Measurements from ENCODE around the gene GFAP.
"Not testable (repeated sequence)": the region's sequence is repeated elsewhere in the genome, so short reads cannot be mapped to it uniquely, and the experiment has no call there.

Gene GFAP

DNA sequence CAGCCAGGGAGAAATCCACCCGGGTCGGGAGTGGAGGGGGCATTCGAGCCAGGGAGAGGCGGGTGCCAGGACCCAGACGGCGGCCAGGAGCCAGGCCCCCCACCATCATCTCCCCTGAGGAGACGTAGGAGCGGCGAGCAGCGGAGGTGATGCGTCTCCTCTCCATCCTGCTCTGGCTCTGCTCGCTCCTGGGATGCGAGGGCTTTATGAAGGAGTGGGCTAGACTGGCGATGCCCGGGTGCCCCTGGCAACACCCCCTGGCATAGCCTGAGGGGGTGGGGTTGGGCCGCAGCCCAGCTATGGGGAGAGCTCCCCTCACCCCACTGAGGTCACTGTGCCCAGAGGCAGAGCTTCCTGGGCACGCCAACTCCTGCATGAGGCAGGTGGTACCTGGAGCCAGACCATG, at the start of gene GFAP:
Gene GFAP (minus strand): TSS at position 180 of the 406 bp plus-strand sequence. CDS start 14 bp downstream, at position 166.
- no peak for DNase-seq

DNA sequence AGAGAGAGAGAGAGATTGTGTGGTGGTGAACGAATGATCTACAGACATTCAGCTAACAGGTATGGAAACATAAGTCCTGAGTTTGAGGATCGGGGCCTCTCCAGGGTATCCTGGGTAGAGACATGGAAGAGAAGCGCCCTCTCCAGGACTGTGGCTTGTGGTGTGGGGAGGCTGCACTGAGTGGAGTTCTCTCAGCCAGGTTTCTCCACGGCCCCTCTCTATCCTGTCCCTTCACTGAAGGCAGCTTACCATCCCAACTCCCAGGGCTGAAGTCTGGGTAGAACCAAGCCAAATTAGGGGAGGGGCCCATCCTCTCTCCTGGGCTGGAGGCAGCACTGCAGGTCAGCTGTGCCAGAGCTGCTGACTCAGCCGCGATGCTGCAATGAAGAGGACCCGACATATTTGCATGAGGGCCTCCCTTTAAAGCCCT, 46.6 kb upstream of the GFAP start:
- DNase-seq, result no peak

DNA sequence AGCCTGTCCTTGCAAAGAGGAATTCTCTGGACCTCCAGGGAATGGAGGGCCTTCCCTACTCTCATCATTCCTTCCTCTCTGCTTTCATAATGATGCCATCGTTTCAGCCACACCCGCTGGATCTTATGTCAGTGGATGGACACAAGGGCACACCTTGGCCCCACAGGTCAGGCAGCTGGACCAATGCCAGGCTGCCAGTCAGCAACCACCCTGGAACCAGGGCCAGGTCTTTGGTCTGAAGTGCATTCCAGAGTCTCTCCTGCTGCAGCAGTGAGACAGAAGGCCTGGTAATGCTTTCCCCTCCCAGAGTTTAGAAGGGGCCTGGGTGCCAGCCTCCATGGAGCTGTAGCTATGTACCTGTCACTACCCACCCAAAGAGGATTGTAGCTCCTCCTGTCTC, 45.4 kb upstream of the GFAP start:
- no peak for DNase-seq

DNA sequence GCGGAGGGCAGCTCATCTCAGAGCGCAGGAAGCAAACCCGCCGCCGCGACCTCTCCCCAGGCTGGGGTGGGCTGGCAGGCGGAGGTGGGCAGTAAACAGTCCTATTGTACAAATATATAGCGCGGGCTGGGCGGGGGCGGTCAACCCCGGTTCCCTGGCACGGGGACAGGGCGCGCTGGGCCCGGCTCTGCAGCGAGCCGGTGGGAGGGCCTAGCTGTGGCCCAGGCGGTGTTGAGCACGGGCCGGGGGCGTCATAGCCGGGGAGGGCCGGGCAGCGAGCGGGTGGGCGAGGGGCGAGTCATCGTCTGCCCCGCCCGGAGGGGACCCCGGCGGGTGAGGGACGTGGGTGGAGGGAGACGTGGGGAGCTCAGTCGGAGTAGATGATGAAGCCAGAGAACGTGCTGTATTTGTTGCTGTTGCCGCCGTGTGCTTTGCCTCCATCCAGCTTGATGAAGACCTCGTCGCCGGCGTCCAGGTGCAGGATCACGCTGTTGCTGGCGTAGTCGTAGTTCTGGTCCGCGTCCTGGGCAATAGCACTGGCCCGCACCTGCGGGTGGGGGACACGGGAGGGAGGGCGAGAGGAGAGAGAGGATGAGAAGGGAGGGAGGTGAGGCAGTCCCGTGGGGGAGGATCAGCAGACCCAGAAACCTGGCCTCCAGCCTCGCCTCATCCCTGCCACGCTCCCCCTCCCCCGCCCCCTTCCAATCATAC, 44.7 kb upstream of the GFAP start:
- DNase-seq, result no peak

- peak in 1 of 2 experiments; percentile 18 for DNase-seq
Observed at GRCh38 chr17:44956998-44957981, 42.0 kb upstream of the GFAP start.

DNA sequence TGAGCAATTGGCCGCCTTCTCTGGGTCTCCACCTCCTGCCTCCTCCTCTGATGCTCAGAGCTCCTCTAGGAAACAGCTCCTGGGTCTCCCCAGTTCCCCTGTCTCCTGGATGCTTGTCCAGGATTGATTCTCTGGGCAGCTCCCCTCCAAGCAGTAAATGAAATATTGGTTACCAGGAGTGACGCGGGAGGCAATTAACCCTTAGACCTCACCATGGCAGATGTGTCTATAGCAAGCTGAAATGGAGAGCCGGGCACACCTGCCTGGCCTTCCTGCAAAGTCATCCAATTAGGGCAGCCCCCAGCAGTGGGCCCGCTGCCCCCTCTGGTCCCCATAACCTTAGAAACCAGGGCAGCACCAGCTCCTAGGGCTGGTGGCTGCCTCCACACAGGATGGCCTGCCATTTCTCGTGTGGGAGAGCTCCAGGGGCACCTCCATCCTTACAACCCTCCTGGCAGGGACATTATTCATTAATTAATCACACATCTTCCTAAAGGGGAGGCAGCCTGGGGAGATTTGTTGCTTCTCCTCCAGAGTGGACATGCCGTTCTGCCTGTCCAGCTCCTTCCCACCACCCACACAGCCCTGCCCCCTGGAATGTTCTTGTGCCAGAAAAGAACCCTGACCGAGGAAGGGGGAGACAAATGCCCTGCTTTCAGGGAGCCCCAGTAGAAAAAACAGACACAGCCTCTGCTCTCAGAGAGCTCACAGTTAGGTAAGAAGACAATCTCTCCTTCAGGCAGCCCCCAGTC, 40.5 kb upstream of the GFAP start:
- peak; percentile 21 to 23 for DNase-seq

GRCh38 chr17:44952946-44953475, 37.7 kb upstream of the GFAP start:
- DNase-seq, result no peak

DNA sequence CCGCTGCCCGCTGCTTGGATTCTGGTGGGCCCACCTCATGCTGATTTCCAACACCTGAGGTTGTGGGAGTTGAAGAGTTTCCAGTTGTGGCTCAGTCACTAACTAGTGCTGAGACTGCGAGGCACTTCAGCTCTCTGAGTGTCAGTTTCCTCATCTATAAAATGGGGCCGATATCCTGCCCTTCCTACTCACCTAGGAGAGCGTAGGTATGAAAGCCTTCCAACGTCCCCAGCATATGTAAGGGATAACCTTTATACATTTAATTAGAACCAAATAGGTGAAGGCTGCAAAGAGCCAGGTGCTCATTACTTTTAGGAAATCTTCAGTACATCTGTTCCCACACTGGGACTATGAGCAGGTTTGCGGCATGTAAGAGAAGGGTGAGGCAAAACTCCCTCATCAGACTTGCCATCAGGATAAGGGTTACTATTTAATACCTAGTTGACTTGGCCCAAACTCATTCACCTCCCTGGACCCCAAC, 33.1 kb upstream of the GFAP start:
- DNase-seq, result no peak

DNA sequence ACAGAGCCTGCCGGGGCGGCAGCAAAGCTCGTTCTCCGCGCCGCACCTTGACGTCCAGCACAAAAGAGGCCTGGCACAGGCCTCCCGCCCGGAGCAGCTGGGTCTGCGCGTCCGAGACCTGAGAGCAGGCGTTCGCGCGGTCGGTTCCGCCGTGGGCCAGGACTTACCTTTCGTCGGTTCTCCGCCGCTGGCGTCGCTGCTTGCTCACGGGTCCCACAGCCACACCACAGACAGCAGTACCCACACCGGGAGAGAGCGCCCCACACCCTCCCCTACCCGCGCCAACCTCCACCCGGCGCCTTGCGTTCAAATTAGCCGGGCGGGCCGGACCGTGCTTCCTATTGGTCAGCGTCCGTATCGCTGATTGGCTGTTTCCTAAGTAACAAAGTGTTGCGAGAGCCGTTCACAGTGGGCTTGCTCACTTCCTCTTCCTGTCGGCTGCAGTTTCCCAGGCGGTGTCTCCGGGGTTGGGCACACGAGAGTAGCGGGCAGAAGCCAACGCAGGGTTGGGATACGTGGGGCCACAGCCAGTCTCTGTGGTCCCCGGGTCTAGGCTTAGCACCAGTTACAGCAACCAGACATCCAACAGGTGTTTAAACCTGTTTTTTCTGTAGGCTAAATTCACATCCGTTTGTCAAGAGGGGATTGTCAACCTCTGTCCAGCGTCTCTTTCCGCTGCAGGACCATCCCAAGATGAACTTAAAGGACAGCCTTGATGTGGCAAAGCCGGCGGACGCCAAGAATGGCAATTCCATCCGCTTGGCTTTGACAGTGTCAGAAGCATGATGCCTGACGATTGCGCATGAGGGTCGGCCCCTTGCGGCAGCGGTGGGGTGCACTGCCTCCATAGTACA, 32.4 kb upstream of the GFAP start, which contains the start of gene KIF18B:
Gene KIF18B (minus strand): TSS at position 313 of the 854 bp plus-strand sequence. CDS start 11,429 bp downstream, outside the sequence.
- peak; percentile 97 to 98 for DNase-seq

DNA sequence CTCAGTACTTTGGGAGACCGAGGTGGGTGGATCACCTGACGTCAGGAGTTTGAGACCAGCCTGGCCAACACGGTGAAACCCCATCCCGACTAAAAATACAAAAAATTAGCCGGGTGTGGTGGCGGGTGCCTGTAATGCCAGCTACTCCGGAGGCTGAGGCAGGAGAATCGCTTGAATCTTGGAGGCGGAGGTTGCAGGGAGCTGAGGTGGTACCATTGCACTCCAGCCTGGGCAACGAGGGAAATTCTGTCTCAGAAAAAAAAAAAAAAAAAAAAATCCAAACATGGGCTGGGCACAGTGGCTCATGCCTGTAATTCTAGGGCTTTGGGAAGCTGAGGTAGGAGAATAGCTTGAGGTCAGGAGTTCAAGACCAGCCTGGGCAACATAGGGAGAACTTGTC, 30.4 kb upstream of the GFAP start:
- not testable (repeated sequence) for DNase-seq

DNA sequence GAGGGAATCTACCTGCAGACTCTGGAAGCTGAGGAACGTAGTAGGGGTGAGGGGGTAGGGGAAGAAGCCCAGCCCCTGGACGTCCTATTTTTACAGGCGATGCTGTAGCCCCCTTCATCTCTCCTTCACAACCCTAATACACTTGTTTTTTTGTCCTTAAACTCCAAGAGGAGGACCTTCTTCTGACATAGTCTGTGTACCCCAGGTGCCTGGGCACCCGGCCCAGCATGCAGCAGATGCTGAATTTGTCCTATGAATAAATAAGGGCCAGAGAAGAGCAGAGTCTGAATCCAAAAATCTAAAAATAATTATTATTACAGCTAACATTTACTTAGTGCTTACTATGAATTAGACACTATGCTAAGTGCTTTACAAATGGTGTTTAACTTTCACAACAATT, 27.2 kb upstream of the GFAP start:
- no peak for DNase-seq

- DNase-seq, result no peak
Observed at GRCh38 chr17:44941712-44942331, 26.5 kb upstream of the GFAP start.

DNA sequence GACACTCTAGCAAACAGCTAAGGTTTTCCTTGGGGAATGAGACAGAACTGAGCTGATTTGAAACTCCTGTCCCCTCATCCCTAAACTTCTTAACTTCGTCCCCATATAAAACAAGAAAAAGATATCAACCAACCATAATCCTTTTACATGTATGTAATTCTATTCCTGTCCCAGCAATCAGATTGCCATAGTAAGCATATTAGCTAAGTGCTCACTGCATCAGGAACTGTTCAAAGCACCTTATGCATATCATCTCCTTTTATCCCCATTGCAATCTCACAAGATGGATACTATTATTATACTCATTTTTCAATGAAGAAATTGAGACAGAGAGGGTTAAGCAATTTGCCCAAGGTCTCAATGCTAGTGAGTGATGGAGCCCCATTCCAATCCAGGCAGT, 25.5 kb upstream of the GFAP start:
- DNase-seq, result no peak

- DNase-seq, result no peak
Observed at GRCh38 chr17:44940317-44940716, 25.0 kb upstream of the GFAP start.

- no peak for DNase-seq
Observed at GRCh38 chr17:44935116-44935515, 19.8 kb upstream of the GFAP start.

DNA sequence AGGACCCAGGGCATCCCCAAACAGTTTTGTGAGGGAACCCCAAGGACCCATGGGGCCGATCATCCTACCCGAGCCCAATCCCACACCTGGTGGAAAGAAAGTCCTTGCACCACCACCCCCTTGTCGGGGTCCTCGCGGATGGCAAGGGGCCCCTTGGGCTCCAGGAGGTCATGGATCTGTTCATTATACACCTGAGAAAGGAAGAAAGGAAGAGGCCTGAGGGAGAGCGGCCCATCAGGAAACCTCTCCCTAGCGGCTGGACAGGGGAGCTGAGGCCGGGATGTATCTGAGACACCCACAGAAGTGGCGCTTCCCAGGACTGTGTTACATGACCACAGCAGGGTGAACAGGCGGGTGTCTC, 19.4 kb upstream of the GFAP start:
- DNase-seq, result no peak

- DNase-seq, result no peak
Observed at GRCh38 chr17:44933824-44934744, 18.8 kb upstream of the GFAP start.

DNA sequence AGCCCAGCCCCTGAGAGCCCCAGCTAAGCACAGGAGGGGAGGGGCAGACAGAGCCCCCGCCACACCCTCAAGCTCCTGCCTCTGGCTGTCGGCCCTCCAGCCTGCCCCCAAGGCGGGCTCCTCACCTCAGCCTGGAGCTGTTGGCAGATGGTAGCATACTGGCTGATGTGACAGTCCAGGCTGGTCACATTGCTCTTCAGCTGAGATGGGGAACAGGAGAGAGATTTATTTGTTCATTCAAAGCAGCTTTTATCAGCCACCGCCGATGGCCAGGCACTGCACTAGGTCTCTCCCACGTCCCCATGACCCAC, 17.4 kb upstream of the GFAP start:
- DNase-seq, result no peak

GRCh38 chr17:44932096-44932786, 16.9 kb upstream of the GFAP start:
- no peak for DNase-seq

- no peak for DNase-seq
Observed at GRCh38 chr17:44931376-44931775, 16.1 kb upstream of the GFAP start.
